SK-N-SH (cell line): Measurements from ENCODE around the gene PER2. TPM values are rescaled to one million over a fixed set of nuclear protein-coding genes. Genes with fewer than 3 reads are reported as not detected.

ENCODE experiments used
- CTCF ChIA-PET: fragments of 300-600, 350-600 bp; formaldehyde crosslinking; extraction: SDS; loops from one replicate; lab custom pipeline; 2021; lab: Yijun Ruan, JAX
- POLR2A ChIA-PET: fragments of 350-600 bp; sonication (Branson Sonifier 250); formaldehyde crosslinking; extraction: SDS; loops from one replicate; lab custom pipeline; 2020; ENCODE audit warnings: antibody characterized with exemption, inconsistent platforms; lab: Yijun Ruan, JAX
- DNase-seq: peaks from one replicate; pipeline ENCODE4 v3.0.0; 2012
- H2AFZ ChIP-seq: fragments of 200-600 bp; sonication (generic); 2 replicates; pipeline ENCODE4 v1.8.1; 2016; ENCODE audit warnings: antibody characterized with exemption, mild to moderate bottlenecking, low read depth
- H3F3A ChIP-seq: fragments of 200-600 bp; sonication (generic); replicated peaks from 2 replicates; pipeline ENCODE3; 2016; ENCODE audit warnings: antibody characterized with exemption, mild to moderate bottlenecking; ENCODE audit not compliant: insufficient read depth
- H3K27ac ChIP-seq, 2 experiments: fragments of 200-500 bp in 1 of 2; fragments of 200-600 bp in 1 of 2; sonication (Bioruptor generic) in 1 of 2; sonication (generic), shearing (Covaris generic) in 1 of 2; 2 replicates each; pipeline versions ENCODE4 v1.5.1 to v1.6.1; 2014 to 2016; ENCODE audit warnings: low read depth in 2 of 2, inconsistent platforms in 1 of 2, low read length in 1 of 2, mild to moderate bottlenecking in 1 of 2, mixed read lengths in 1 of 2
- H3K27me3 ChIP-seq: fragments of 200-600 bp; sonication (generic), shearing (Covaris generic); 2 replicates; pipeline ENCODE4 v1.6.1; 2016; ENCODE audit warnings: mixed run types; ENCODE audit not compliant: insufficient read depth
- H3K36me3 ChIP-seq, 2 experiments: fragments of 200-500 bp in 1 of 2; fragments of 200-600 bp in 1 of 2; sonication (Bioruptor generic) in 1 of 2; sonication (generic) in 1 of 2; replicated peaks in 1 of 2; 2 replicates each; pipeline versions ENCODE3 to v1.5.1; 2014 to 2016; ENCODE audit warnings: low read length in 1 of 2, mild to moderate bottlenecking in 1 of 2; ENCODE audit not compliant: insufficient read depth in 2 of 2, control insufficient read depth in 1 of 2
- H3K4me1 ChIP-seq, 2 experiments: fragments of 200-500 bp in 1 of 2; fragments of 200-600 bp in 1 of 2; sonication (Bioruptor generic) in 1 of 2; sonication (generic), shearing (Covaris generic) in 1 of 2; 2 replicates each; pipeline versions ENCODE4 v1.5.1 to v1.6.1; 2014 to 2016; ENCODE audit warnings: low read depth in 1 of 2, low read length in 1 of 2, mixed run types in 1 of 2; ENCODE audit not compliant: insufficient read depth in 2 of 2, control insufficient read depth in 1 of 2
- H3K4me2 ChIP-seq: fragments of 200-600 bp; sonication (generic), shearing (Covaris generic); 2 replicates; pipeline ENCODE4 v1.6.1; 2017; ENCODE audit warnings: mixed run types
- H3K4me3 ChIP-seq, 2 experiments: fragments of 200-500 bp in 1 of 2; fragments of 200-600 bp in 1 of 2; sonication (Bioruptor generic) in 1 of 2; sonication (generic), shearing (Covaris generic) in 1 of 2; 2 replicates each; pipeline versions ENCODE4 v1.5.1 to v1.8.1; 2014 to 2016; ENCODE audit warnings: low read depth in 2 of 2, inconsistent platforms in 1 of 2, low read length in 1 of 2, mild to moderate bottlenecking in 1 of 2, mixed read lengths in 1 of 2, moderate library complexity in 1 of 2
- H3K79me2 ChIP-seq: fragments of 200-600 bp; sonication (generic); 2 replicates; pipeline ENCODE4 v1.8.1; 2017; ENCODE audit warnings: mild to moderate bottlenecking; ENCODE audit not compliant: insufficient read depth
- H3K9ac ChIP-seq: fragments of 200-600 bp; sonication (generic); 2 replicates; pipeline ENCODE4 v1.6.1; 2017; ENCODE audit warnings: mixed run types
- H3K9me2 ChIP-seq: fragments of 200-600 bp; sonication (generic); 2 replicates; pipeline ENCODE4 v1.6.1; 2017; ENCODE audit warnings: mixed run types
- H3K9me3 ChIP-seq: fragments of 200-600 bp; sonication (generic); 2 replicates; pipeline ENCODE4 v1.6.1; 2017; ENCODE audit warnings: mixed run types, mild to moderate bottlenecking, moderate library complexity
- H4K20me1 ChIP-seq: fragments of 200-600 bp; sonication (generic); 2 replicates; pipeline ENCODE4 v1.6.1; 2017; ENCODE audit warnings: mild to moderate bottlenecking, mixed run types; ENCODE audit not compliant: insufficient read depth
- CTCF ChIP-seq: fragments of 200-600 bp; sonication (generic); IDR thresholded peaks from 2 replicates; pipeline ENCODE4 v1.6.1; 2017; ENCODE audit warnings: antibody characterized with exemption, mild to moderate bottlenecking, moderate library complexity
- ELF1 ChIP-seq: IDR thresholded peaks from 2 replicates; pipeline ENCODE4 v1.4.0; 2012
- EP300 ChIP-seq, 2 experiments: IDR thresholded peaks; 2 replicates each; pipeline versions ENCODE4 v1.4.0 to v1.6.1; 2012; ENCODE audit warnings: borderline replicate concordance in 1 of 2, low read depth in 1 of 2, low read length in 1 of 2
- FOXJ3 ChIP-seq: sonication (generic); formaldehyde crosslinking; IDR thresholded peaks from 2 replicates; pipeline ENCODE4 v1.5.1; 2020; ENCODE audit warnings: mild to moderate bottlenecking, missing genetic modification reagents
- FOXM1 ChIP-seq: IDR thresholded peaks from 2 replicates; pipeline ENCODE4 v1.4.0; 2012; ENCODE audit warnings: low read depth, mild to moderate bottlenecking
- IRF3 ChIP-seq: fragments of 150-350 bp; IDR thresholded peaks from 2 replicates; pipeline ENCODE4 v1.6.1; 2016; ENCODE audit warnings: mild to moderate bottlenecking, low read depth, low read length
- MAX ChIP-seq: IDR thresholded peaks from 2 replicates; pipeline ENCODE4 v1.4.0; 2012; ENCODE audit warnings: low read depth
- NFIC ChIP-seq: IDR thresholded peaks from 2 replicates; pipeline ENCODE4 v1.4.0; 2012; ENCODE audit warnings: borderline replicate concordance
- PBX3 ChIP-seq: IDR thresholded peaks from 2 replicates; pipeline ENCODE4; 2012
- REST ChIP-seq: IDR thresholded peaks from 2 replicates; pipeline ENCODE4 v1.6.1; 2012; ENCODE audit warnings: mild to moderate bottlenecking, low read depth, low read length, moderate library complexity
- RFX5 ChIP-seq: IDR thresholded peaks from 2 replicates; pipeline ENCODE4 v1.6.1; 2012; ENCODE audit warnings: mild to moderate bottlenecking, improper control_type of control experiment, low read length
- RXRA ChIP-seq: IDR thresholded peaks from 2 replicates; pipeline ENCODE4 v1.4.0; 2012; ENCODE audit warnings: low read depth, mild to moderate bottlenecking, borderline replicate concordance
- USF2 ChIP-seq: fragments of 150-350 bp; IDR thresholded peaks from 2 replicates; pipeline ENCODE4 v1.6.1; 2017; ENCODE audit warnings: antibody characterized with exemption, low read length, low read depth, borderline replicate concordance
- YY1 ChIP-seq: IDR thresholded peaks from 2 replicates; pipeline ENCODE4 v1.4.0; 2012; ENCODE audit warnings: low read depth, mild to moderate bottlenecking
- ZBTB33 ChIP-seq: IDR thresholded peaks from 2 replicates; pipeline ENCODE4 v1.4.0; 2012; ENCODE audit warnings: low read depth, borderline replicate concordance
- WGBS: methylation state at CpG from one replicate; pipeline ENCODE4 v1.1.6; 2017; ENCODE audit warnings: low lambda C conversion rate; 5-methylcytosine and 5-hydroxymethylcytosine counted together
- polyA plus RNA-seq, 3 experiments: library from polyadenylated mRNA; depleted of rRNA; stranded (reverse); fragments of >200 nt; gene quantifications; 2 replicates each; pipeline ENCODE4 v1.2.3, GENCODE V29; 2012

PER2 gene
- polyA plus RNA-seq, 1 of the 3 experiments (the other 2 are of a cell fraction), result 0.82 TPM

- H3F3A ChIP-seq, result no peaks in the 10 kb centered on the region
- TF ChIP-seq ELF1, result no peak
- TF ChIP-seq RXRA, result no peak
- TF ChIP-seq FOXM1, result no peak
- TF ChIP-seq YY1, result no peak
- no peak for TF ChIP-seq MAX
- TF ChIP-seq IRF3, result no peak
- TF ChIP-seq ZBTB33, result no peak
- TF ChIP-seq EP300 (IDR thresholded peaks at IDR 0.05; ENCODE audit: borderline replicate concordance in 1 of 2, low read depth in 1 of 2, low read length in 1 of 2), result no peak
- TF ChIP-seq USF2, result no peak
- TF ChIP-seq FOXJ3 (CRISPR knock-in tag), result no peak
- no peak for TF ChIP-seq NFIC
- no peak for TF ChIP-seq CTCF
- TF ChIP-seq PBX3, result no peak
- no peak for TF ChIP-seq REST
- no peak for TF ChIP-seq RFX5
- TF ChIP-seq, all 33 proteins: peak for 0
- ChIA-PET POLR2A (no interaction called here), CTCF (interaction anchor here (3.3 kb wide), 1 partner anchor 13 kb away, joined by 17 read pairs; no protein-coding TSS in a partner anchor)
- peaks cover 3 to 8% of the 10 kb centered on the region in 2 experiments for H3K36me3 ChIP-seq
- no peaks in the 10 kb centered on the region for H3K79me2 ChIP-seq
- no peak overlapping the region for H3K4me3 ChIP-seq
- no peak overlapping the region for H3K9ac ChIP-seq
- H3K27ac ChIP-seq, result no peak overlapping the region
- DNase-seq, result no peak
- H3K4me2 ChIP-seq, result no peak overlapping the region
- H3K4me1 ChIP-seq, result peaks cover 0 to 3% of the 10 kb centered on the region in 2 experiments; a peak in 1 of 4 replicates
- no peaks in the 10 kb centered on the region for H3K27me3 ChIP-seq
- no peak overlapping the region for H2AFZ ChIP-seq
- H3K9me3 ChIP-seq, result no peaks in the 10 kb centered on the region
- no peaks in the 10 kb centered on the region for H3K9me2 ChIP-seq
- no peaks in the 10 kb centered on the region for H4K20me1 ChIP-seq
- WGBS, result 89% methylated on average over 6 of the region's 6 CpGs
These were observed 18.7 kb downstream of the PER2 start for GRCh38 chr2:238269741-238270140.
